A673 (cell line): ENCODE data around the gene BTF3. TPM values are rescaled to one million over a fixed set of nuclear protein-coding genes. Genes with fewer than 3 reads are reported as not detected.

Experiments
- BruUV-seq: library from RNA; stranded (reverse); fragments of 400-500 nt; replicated peaks from 2 replicates; lab custom pipeline; 2021; lab: Mats Ljungman, UMichigan
- CTCF ChIA-PET: fragments of 300-600 bp; sonication (Branson Sonifier 250); formaldehyde crosslinking; loops from one replicate; lab custom pipeline; 2022; ENCODE audit warnings: antibody characterized with exemption; lab: Charles Lee
- POLR2A ChIA-PET: fragments of 300-600 bp; sonication (Branson Sonifier 250); formaldehyde crosslinking; loops from one replicate; lab custom pipeline; 2022; ENCODE audit warnings: antibody characterized with exemption; ENCODE audit not compliant: low non-redundant PET; lab: Charles Lee
- DNase-seq: peaks from one replicate; pipeline ENCODE4 v3.0.0-alpha.2; 2015; ENCODE audit warnings: low spot score
- H3K27ac ChIP-seq: fragments of 200-600 bp; sonication (generic); 2 replicates; pipeline ENCODE4 v1.5.1; 2016; ENCODE audit warnings: mixed run types, low read depth, mild to moderate bottlenecking, mixed read lengths, antibody characterized with exemption, low read length; ENCODE audit not compliant: poor library complexity, severe bottlenecking
- H3K27me3 ChIP-seq: fragments of 200-600 bp; sonication (generic); replicated peaks from 2 replicates; pipeline ENCODE4 v1.6.1; 2017; ENCODE audit warnings: mixed run types, low read depth, mild to moderate bottlenecking, mixed read lengths, antibody characterized with exemption, low read length; ENCODE audit not compliant: insufficient read depth, poor library complexity
- H3K36me3 ChIP-seq: fragments of 200-600 bp; sonication (generic); 2 replicates; pipeline ENCODE4 v1.6.1; 2016; ENCODE audit warnings: mixed run types, mild to moderate bottlenecking, mixed read lengths, antibody characterized with exemption, low read length; ENCODE audit not compliant: insufficient read depth, poor library complexity, severe bottlenecking
- H3K4me1 ChIP-seq: fragments of 200-600 bp; sonication (generic); 2 replicates; pipeline ENCODE4 v1.6.1; 2017; ENCODE audit warnings: mixed run types, mild to moderate bottlenecking, mixed read lengths, antibody characterized with exemption, low read length; ENCODE audit not compliant: insufficient read depth, poor library complexity, severe bottlenecking
- H3K4me3 ChIP-seq: fragments of 200-600 bp; sonication (generic); 2 replicates; pipeline ENCODE4 v1.5.1; 2016; ENCODE audit warnings: low read depth, mixed run types, mild to moderate bottlenecking, mixed read lengths, low read length; ENCODE audit not compliant: poor library complexity, severe bottlenecking
- H3K9me3 ChIP-seq: fragments of 200-600 bp; sonication (generic); 2 replicates; pipeline ENCODE4 v1.6.1; 2016; ENCODE audit warnings: mixed run types, low read depth, mild to moderate bottlenecking, mixed read lengths, antibody characterized with exemption, low read length; ENCODE audit not compliant: poor library complexity, severe bottlenecking
- CTCF ChIP-seq: fragments of 300-800, 200-600 bp; sonication (generic); conservative IDR thresholded peaks from 2 replicates; pipeline ENCODE4 v1.5.1; 2017; ENCODE audit warnings: low read depth, mild to moderate bottlenecking, antibody characterized with exemption, low read length, moderate library complexity, mixed read lengths
- EZH2 ChIP-seq: fragments of 200-600 bp; sonication (generic); IDR thresholded peaks from 2 replicates; pipeline ENCODE4 v1.6.1; 2017; ENCODE audit warnings: borderline replicate concordance, low read depth, mild to moderate bottlenecking, mixed read lengths, antibody characterized with exemption, low read length; ENCODE audit not compliant: poor library complexity, severe bottlenecking
- intact Hi-C: fragments of 100-400 bp; cut with micrococcal nuclease; formaldehyde crosslinking; loops from one replicate; pipeline ENCODE4 v1.10.0; 2022; ENCODE audit not compliant: unreplicated experiment
- total RNA-seq: library from RNA; stranded (reverse); gene quantifications from 2 replicates; pipeline ENCODE4 v1.2.3, GENCODE V29; 2021

Gene BTF3
- total RNA-seq, 1 experiment from 2014 or later, result 729 TPM

- Histone ChIP-seq H3K9me3 (no peaks in the 10 kb centered on the region), H3K36me3 (no peaks in the 10 kb centered on the region), H3K27ac (no peak overlapping the region), H3K4me3 (no peak overlapping the region), H3K4me1 (no peaks in the 10 kb centered on the region), H3K27me3 (no peaks in the 10 kb centered on the region)
- BruUV-seq, result no TSS peak
- DNase-seq, result no peak
- TF ChIP-seq EZH2 (no peak), CTCF (no peak)
- POLR2A ChIA-PET, result interaction anchor here (0.6 kb wide), 1 partner anchor 1788 kb away, joined by 8 read pairs; no protein-coding TSS in a partner anchor
- CTCF ChIA-PET, result no interaction called here
- intact Hi-C loops, result no loop called here
Observed at GRCh38 chr5:73482383-73483136, 15.7 kb upstream of the BTF3 start.

- POLR2A ChIA-PET, result no interaction called here
- intact Hi-C loops, result no loop called here
- no TSS peak for BruUV-seq
- no peaks in the 10 kb centered on the region for H3K4me1 ChIP-seq
- CTCF ChIA-PET, result no interaction called here
- H3K4me3 ChIP-seq, result no peak overlapping the region
- no peak overlapping the region for H3K27ac ChIP-seq
- DNase-seq, result no peak
- H3K36me3 ChIP-seq, result no peaks in the 10 kb centered on the region
- H3K9me3 ChIP-seq, result no peaks in the 10 kb centered on the region
- no peaks in the 10 kb centered on the region for H3K27me3 ChIP-seq
- no peak for TF ChIP-seq EZH2
- no peak for TF ChIP-seq CTCF
Observed at GRCh38 chr5:73483676-73484075, 14.6 kb upstream of the BTF3 start.

GRCh38 chr5:73484511-73484910, 13.7 kb upstream of the BTF3 start:
- intact Hi-C loops, result no loop called here
- Histone ChIP-seq H3K36me3 (no peaks in the 10 kb centered on the region), H3K9me3 (no peaks in the 10 kb centered on the region), H3K4me3 (no peak overlapping the region), H3K27me3 (no peaks in the 10 kb centered on the region), H3K27ac (no peak overlapping the region), H3K4me1 (no peaks in the 10 kb centered on the region)
- ChIA-PET CTCF (no interaction called here), POLR2A (no interaction called here)
- BruUV-seq, result no TSS peak
- no peak for TF ChIP-seq CTCF
- no peak for TF ChIP-seq EZH2
- DNase-seq, result no peak
